Activated B cell treated with CpG ODN at 0.5 μM for 24 hours (primary cell): ENCODE measurements around the gene USP50. TPM values are rescaled to one million over a fixed set of nuclear protein-coding genes. Genes with fewer than 3 reads are reported as not detected.

Experiments
- ATAC-seq: fragments of 200-7000 bp; cut with Tn5 transposase; one replicate; pipeline ENCODE4 v1.10.0; 2021; ENCODE audit warnings: low read depth, mild to moderate bottlenecking, moderate library complexity
- CTCF ChIA-PET: fragments of 350-600 bp; sonication (Branson Sonifier 250); formaldehyde crosslinking; loops from one replicate; lab custom pipeline; 2021; ENCODE audit warnings: antibody characterized with exemption; lab: Charles Lee
- POLR2A ChIA-PET: fragments of 350-600 bp; sonication (Branson Sonifier 250); formaldehyde crosslinking; loops from one replicate; lab custom pipeline; 2021; ENCODE audit warnings: antibody characterized with exemption; lab: Charles Lee
- DNase-seq: peaks from one replicate; pipeline ENCODE4 v3.0.0; 2022
- H3K27ac Mint-ChIP-seq: one replicate; pipeline ENCODE4 v1.8.0; 2020; ENCODE audit warnings: mixed read lengths
- H3K27me3 Mint-ChIP-seq: one replicate; pipeline ENCODE4 v1.8.0; 2021; ENCODE audit warnings: mixed read lengths
- H3K36me3 Mint-ChIP-seq: one replicate; pipeline ENCODE4 v1.8.0; 2021; ENCODE audit warnings: low read depth, mixed read lengths
- H3K4me1 Mint-ChIP-seq: one replicate; pipeline ENCODE4 v1.8.0; 2021; ENCODE audit warnings: mixed read lengths
- H3K4me3 Mint-ChIP-seq: one replicate; pipeline ENCODE4 v1.8.0; 2020; ENCODE audit warnings: mild to moderate bottlenecking, mixed read lengths
- H3K9me3 Mint-ChIP-seq: one replicate; pipeline ENCODE4 v1.8.0; 2020; ENCODE audit warnings: mixed read lengths
- intact Hi-C: fragments of 100-400 bp; cut with micrococcal nuclease; formaldehyde crosslinking; loops from one replicate; pipeline ENCODE4 v1.15.1; 2024
- total RNA-seq: library from RNA; stranded (reverse); gene quantifications from 2 replicates; pipeline ENCODE4 v1.2.3, GENCODE V29; 2022
- TF ChIP-seq, protein P1 (sequence below): fragments of 200-600 bp; IDR thresholded peaks from one replicate; pipeline ENCODE4 v1.8.0; 2022; ENCODE audit warnings: antibody characterized with exemption, mild to moderate bottlenecking

USP50 gene
- total RNA-seq, 1 donor from 2014 or later = 0.80 TPM

DNA sequence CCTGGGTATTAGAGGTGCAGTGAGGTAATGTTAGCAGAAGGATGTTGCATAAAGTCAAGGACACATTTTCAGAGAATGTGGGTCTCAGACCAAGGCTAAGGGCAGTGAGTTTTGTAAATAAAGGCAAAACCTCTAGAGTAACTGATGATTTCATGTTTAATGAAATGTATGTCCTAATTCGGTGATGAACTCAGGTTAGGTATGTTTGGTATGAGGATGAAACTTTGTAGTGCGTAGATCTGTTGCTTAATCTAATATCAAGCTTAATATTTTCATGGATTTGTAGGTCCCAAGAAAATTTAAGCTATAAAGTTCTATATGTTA is 3.6 kb downstream of the USP50 start:
- ChIA-PET POLR2A (no interaction called here), CTCF (no interaction called here)
- peaks cover 2% of the 10 kb centered on the region for H3K27me3 Mint-ChIP-seq
- H3K27ac Mint-ChIP-seq = no peak overlapping the region
- intact Hi-C loops = no loop called here
- H3K9me3 Mint-ChIP-seq = no peaks in the 10 kb centered on the region
- H3K36me3 Mint-ChIP-seq = no peaks in the 10 kb centered on the region
- ATAC-seq (no peak), DNase-seq (no peak)
- no peak overlapping the region for H3K4me3 Mint-ChIP-seq
- no peaks in the 10 kb centered on the region for H3K4me1 Mint-ChIP-seq
- TF ChIP-seq, protein P1, sequence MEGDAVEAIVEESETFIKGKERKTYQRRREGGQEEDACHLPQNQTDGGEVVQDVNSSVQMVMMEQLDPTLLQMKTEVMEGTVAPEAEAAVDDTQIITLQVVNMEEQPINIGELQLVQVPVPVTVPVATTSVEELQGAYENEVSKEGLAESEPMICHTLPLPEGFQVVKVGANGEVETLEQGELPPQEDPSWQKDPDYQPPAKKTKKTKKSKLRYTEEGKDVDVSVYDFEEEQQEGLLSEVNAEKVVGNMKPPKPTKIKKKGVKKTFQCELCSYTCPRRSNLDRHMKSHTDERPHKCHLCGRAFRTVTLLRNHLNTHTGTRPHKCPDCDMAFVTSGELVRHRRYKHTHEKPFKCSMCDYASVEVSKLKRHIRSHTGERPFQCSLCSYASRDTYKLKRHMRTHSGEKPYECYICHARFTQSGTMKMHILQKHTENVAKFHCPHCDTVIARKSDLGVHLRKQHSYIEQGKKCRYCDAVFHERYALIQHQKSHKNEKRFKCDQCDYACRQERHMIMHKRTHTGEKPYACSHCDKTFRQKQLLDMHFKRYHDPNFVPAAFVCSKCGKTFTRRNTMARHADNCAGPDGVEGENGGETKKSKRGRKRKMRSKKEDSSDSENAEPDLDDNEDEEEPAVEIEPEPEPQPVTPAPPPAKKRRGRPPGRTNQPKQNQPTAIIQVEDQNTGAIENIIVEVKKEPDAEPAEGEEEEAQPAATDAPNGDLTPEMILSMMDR = no peak

- TF ChIP-seq, protein P1 = no peak
- CTCF ChIA-PET = no interaction called here
- Mint-ChIP-seq H3K27me3 (no peaks in the 10 kb centered on the region), H3K4me3 (no peak overlapping the region), H3K36me3 (no peaks in the 10 kb centered on the region), H3K27ac (no peak overlapping the region), H3K4me1 (no peaks in the 10 kb centered on the region), H3K9me3 (peaks cover 3% of the 10 kb centered on the region)
- no peak for DNase-seq
- POLR2A ChIA-PET = no interaction called here
- no peak for ATAC-seq
- intact Hi-C loops = no loop called here
These were observed 14.7 kb downstream of the USP50 start for GRCh38 chr15:50531766-50532165.

DNA sequence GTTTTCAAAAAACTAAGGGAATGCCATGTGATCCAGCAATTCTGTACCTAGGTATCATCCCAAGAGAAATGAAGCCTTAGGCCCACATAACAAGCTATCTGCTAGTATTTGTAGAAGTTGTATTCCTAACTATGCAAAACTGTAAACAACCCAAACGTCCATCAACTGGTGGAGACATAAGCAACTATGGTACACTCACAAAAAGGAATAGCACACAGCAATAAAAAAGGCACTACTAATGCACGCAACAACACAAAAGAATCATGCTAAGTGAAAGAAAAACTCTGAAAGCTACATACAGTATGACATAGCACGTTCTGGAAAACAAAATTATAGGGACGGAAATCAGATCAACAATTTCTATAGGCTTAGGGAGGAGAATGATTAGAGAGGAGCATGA is 15.3 kb downstream of the USP50 start:
- Mint-ChIP-seq H3K4me3 (no peak overlapping the region), H3K4me1 (no peaks in the 10 kb centered on the region), H3K9me3 (peaks cover 3% of the 10 kb centered on the region), H3K27ac (no peak overlapping the region), H3K27me3 (no peaks in the 10 kb centered on the region), H3K36me3 (no peaks in the 10 kb centered on the region)
- TF ChIP-seq, protein P1 = no peak
- CTCF ChIA-PET = no interaction called here
- ATAC-seq (no peak), DNase-seq (no peak)
- intact Hi-C loops = no loop called here
- POLR2A ChIA-PET = no interaction called here

GRCh38 chr15:50523851-50524251 is 22.6 kb downstream of the USP50 start:
- no peaks in the 10 kb centered on the region for H3K27me3 Mint-ChIP-seq
- intact Hi-C loops = no loop called here
- POLR2A ChIA-PET = no interaction called here
- H3K9me3 Mint-ChIP-seq = peaks cover 3% of the 10 kb centered on the region
- no peaks in the 10 kb centered on the region for H3K4me1 Mint-ChIP-seq
- TF ChIP-seq, protein P1 = no peak
- no peak overlapping the region for H3K27ac Mint-ChIP-seq
- DNase-seq = no peak
- no peak for ATAC-seq
- H3K4me3 Mint-ChIP-seq = no peak overlapping the region
- H3K36me3 Mint-ChIP-seq = no peaks in the 10 kb centered on the region
- CTCF ChIA-PET = no interaction called here

- Mint-ChIP-seq H3K27ac (no peak overlapping the region), H3K9me3 (peaks cover 1% of the 10 kb centered on the region), H3K36me3 (peaks cover 2% of the 10 kb centered on the region), H3K27me3 (no peaks in the 10 kb centered on the region), H3K4me1 (no peaks in the 10 kb centered on the region), H3K4me3 (no peak overlapping the region)
- TF ChIP-seq, protein P1 = no peak
- ChIA-PET POLR2A (no interaction called here), CTCF (no interaction called here)
- ATAC-seq (no peak), DNase-seq (no peak)
- intact Hi-C loops = no loop called here
These were observed 26.6 kb downstream of the USP50 start for GRCh38 chr15:50519740-50520425.
